ENCODE results near the gene MT1X.
"Not testable (repeated sequence)": the region's sequence is repeated elsewhere in the genome, so short reads cannot be mapped to it uniquely, and the experiment has no call there.

The MT1X gene

GRCh38 chr16:56653218-56653617 lies 29.1 kb upstream of the MT1X start:
- DNase-seq (ENCODE audit: low read depth in 2 of 2): no peak

- DNase-seq (ENCODE audit: low read depth in 2 of 2): no peak
These were observed 24.5 kb upstream of the MT1X start, which contains the start of gene MT1F for GRCh38 chr16:56657555-56658326. Gene MT1F, plus strand, starts transcription at chr16:56657959. Its CDS starts 100 bp downstream, at chr16:56658059.

- DNase-seq (ENCODE audit: low read depth in 2 of 2): no peak
These were observed 23.9 kb upstream of the MT1X start for GRCh38 chr16:56658327-56658875.

GRCh38 chr16:56662357-56663354 lies 19.6 kb upstream of the MT1X start:
- no peak for DNase-seq (ENCODE audit: low read depth in 2 of 2)

- no peak for DNase-seq (ENCODE audit: low read depth in 2 of 2)
These were observed 17.8 kb upstream of the MT1X start for GRCh38 chr16:56664506-56664905.

- not testable (repeated sequence) for DNase-seq (ENCODE audit: low read depth in 2 of 2)
These were observed 16.7 kb upstream of the MT1X start for GRCh38 chr16:56665286-56666261.

GRCh38 chr16:56667581-56668571 lies 14.4 kb upstream of the MT1X start, which contains the start of gene MT1G:
Gene MT1G, minus strand, starts transcription at chr16:56668065. Its CDS starts 72 bp downstream, at chr16:56667993.
- DNase-seq (ENCODE audit: low read depth in 2 of 2): no peak

GRCh38 chr16:56669005-56669839 lies 13.0 kb upstream of the MT1X start, which contains the start of gene MT1H:
Gene MT1H, plus strand, starts transcription at chr16:56669814. Its CDS starts 71 bp downstream, at chr16:56669885.
- DNase-seq (ENCODE audit: low read depth in 2 of 2): no peak

GRCh38 chr16:56669840-56670619 lies 12.2 kb upstream of the MT1X start:
- DNase-seq (ENCODE audit: low read depth in 2 of 2): no peak

GRCh38 chr16:56670620-56670934 lies 11.7 kb upstream of the MT1X start:
- DNase-seq (ENCODE audit: low read depth in 2 of 2): no peak

- DNase-seq (ENCODE audit: low read depth in 2 of 2): not testable (repeated sequence)
These were observed 10.6 kb upstream of the MT1X start for GRCh38 chr16:56671691-56672090.

GRCh38 chr16:56672171-56672570 lies 10.1 kb upstream of the MT1X start:
- not testable (repeated sequence) for DNase-seq (ENCODE audit: low read depth in 2 of 2)

- DNase-seq (ENCODE audit: low read depth in 2 of 2): no peak
These were observed 9.3 kb upstream of the MT1X start for GRCh38 chr16:56672761-56673536.

GRCh38 chr16:56673921-56674320 lies 8.3 kb upstream of the MT1X start:
- no peak for DNase-seq (ENCODE audit: low read depth in 2 of 2)

- DNase-seq (ENCODE audit: low read depth in 2 of 2): not testable (repeated sequence)
These were observed 7.7 kb upstream of the MT1X start for GRCh38 chr16:56674570-56674969.

GRCh38 chr16:56675685-56676210 lies 6.5 kb upstream of the MT1X start:
- no peak for DNase-seq (ENCODE audit: low read depth in 2 of 2)

GRCh38 chr16:56677474-56677873 lies 4.8 kb upstream of the MT1X start:
- no peak for DNase-seq (ENCODE audit: low read depth in 2 of 2)

Measured in fibroblast of skin of left biceps (primary cell).